Activated CD4-positive, alpha-beta T cell treated with anti-CD3 and anti-CD28 coated beads, Interleukin-2, amount 50 U/mL, for 1 hour (primary cell): ENCODE measurements around the gene MAP1S.

Source experiments
- DNase-seq: peaks from one replicate; pipeline ENCODE4 v3.0.0-alpha.2; 2020

MAP1S gene

GRCh38 chr19:17741456-17741855, 22.2 kb downstream of the MAP1S start:
- no peak for DNase-seq

GRCh38 chr19:17743874-17744580, 24.7 kb downstream of the MAP1S start:
- DNase-seq: no peak

GRCh38 chr19:17747205-17748098, 28.2 kb downstream of the MAP1S start:
- DNase-seq: peak; percentile 93

DNA sequence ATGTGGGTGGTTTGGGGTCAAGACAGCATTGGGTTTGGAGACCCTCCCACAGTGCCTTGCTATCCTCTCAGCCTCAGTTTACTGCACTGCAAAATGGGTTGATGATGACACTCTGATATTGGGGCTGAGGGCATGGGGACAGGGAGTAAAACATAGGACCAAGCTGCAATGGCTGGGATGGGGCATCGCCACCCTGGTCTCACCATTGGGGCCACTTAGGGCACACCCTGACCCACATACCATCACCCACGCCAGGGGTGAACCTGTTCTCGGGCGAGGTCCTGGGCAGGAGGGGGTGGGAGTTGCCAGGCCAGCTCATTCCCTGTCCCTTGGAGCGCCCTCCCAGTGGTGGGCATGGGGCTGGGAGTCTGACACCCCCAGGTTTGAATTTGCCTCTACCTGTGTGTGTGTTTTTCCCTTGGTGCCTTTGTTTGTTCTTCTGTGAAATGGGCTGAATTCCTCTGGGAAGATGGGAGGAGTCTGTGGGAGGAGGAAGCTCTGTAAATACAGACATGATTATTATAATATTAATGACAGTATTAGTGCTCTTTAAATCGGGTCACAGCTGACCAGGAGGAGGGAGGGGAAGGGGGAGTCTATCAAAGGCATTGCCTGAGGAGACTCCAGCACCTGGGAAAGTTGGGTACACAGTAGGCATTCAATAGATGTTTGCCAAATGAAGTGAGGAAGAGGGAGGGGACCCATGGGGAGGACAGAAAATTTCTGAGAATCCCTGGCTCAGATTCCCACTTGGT, 29.8 kb downstream of the MAP1S start:
- no peak for DNase-seq

DNA sequence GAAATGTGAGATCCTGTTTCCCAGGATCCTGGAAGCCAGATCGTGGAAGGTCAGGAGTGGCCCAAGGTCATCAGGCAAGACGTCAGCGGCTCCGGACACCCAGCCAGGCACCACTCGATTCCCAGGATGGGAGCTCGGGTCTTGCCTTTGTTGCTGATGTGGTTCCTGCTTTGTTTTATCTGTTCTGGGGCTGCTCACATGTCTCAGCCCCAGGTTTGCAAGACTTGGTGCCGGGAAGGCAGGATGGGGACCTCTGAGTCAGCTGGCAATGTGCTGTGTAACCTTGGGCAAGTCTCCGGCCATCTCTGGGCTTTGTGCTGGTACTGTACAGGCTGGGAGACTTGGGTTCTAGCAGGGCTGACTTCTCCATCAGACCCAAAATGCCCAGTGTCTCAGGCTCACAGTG, 30.6 kb downstream of the MAP1S start:
- no peak for DNase-seq

GRCh38 chr19:17751103-17751911, 32.0 kb downstream of the MAP1S start, which contains the start of gene FCHO1:
Gene FCHO1 (plus strand): TSS chr19:17751477. CDS start chr19:17755165, 3,688 bp downstream.
- peak; percentile 83 for DNase-seq

- DNase-seq: no peak
Observed at GRCh38 chr19:17751912-17752273, 32.6 kb downstream of the MAP1S start.

DNA sequence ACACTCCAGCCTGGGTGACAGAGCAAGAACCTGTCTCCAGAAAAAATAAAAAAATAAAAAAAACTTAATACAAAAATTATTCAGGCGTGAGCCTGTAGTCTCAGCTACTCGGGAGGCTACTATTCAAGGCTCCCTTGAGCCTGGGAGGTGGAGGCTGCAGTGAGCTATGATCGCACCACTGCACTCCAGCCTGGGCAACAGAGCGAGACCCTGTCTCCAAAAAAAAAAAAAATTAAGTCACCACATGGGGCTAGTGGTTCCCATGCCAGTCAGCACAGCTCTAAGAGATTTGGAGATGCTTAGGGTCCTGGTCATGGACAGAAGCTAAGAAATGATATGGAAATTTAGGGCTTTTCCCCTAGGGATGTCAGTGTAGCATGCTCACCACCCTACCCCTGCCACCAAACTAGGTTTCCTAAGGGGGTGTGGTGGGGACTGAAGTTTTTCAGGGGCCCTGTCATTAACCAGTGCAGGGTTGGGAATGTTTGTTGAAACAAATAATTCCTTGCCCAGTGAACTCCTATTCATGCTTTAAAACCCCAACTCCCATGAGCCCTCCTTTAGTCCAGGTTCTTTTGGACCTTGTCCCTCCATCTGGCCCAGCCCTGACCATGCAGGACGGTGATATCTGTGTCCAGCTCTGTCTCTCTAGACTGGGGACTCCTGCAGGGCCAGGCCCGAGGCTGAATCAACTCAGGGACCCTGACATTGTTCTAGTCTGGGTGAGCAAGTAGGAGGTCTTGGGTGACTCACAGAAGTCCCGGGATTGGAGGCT, 33.8 kb downstream of the MAP1S start:
- no peak for DNase-seq

DNA sequence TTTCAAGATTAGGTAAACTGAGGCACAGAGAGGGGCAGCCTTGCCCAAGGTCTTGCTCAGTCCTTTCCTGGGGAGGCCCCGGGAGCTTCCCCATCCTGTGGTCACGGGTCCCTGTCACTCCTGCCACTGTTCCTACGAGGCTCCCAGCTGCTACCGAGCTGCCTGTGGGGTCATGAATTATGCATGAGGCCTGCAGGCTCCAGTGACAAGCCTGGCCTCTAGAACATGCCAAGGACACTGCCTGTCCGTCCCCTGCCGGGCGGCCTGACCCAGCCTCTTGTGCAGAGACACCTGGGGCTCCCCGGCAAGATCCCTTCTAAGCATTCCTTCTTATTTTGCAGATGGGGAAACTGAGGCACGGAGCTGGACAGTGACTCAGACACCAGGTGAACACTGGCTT, 34.7 kb downstream of the MAP1S start:
- DNase-seq: no peak

DNA sequence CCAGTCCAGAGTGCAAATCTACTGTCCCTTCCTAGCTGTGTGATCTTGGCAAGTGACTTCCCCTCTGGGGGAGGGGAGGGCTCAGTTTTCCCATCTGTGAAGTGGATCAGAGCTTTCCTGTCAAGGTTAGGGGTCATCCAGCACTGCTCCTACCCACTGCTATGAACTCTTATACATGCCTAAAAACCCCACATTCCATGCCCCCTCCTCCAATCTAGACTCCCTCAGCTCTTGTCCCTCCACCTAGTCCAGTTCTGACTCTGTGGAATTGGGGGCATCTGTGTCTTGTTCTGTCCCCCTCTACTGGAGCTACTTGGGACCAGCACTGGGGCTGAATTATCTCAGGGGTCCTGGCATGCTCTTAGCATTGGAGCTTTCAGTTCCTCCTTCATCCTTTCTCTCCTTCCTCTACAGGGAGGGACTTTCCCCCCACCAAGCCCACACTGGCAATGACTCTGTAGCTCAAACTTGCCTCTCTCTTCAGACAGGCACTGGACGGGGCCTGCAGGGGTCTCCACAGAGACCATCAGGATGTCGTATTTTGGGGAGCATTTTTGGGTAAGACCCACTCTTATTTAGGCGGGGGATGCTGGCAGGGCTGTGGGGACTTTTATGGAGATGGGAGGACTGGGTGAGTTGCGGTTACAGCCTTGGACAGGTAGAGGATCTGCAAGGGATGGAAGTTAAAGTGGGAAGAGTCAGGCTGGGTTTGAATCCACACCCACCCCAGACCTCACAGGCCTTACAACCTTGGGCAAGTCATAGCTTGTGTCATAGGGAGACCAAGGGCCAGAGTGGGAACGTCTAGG, 35.6 kb downstream of the MAP1S start:
- DNase-seq: no peak

- DNase-seq: no peak
Observed at GRCh38 chr19:17755443-17755890, 36.2 kb downstream of the MAP1S start.

- peak; percentile 43 for DNase-seq
Observed at GRCh38 chr19:17755977-17756670, 36.8 kb downstream of the MAP1S start.

- no peak for DNase-seq
Observed at GRCh38 chr19:17757125-17757524, 37.8 kb downstream of the MAP1S start.

DNA sequence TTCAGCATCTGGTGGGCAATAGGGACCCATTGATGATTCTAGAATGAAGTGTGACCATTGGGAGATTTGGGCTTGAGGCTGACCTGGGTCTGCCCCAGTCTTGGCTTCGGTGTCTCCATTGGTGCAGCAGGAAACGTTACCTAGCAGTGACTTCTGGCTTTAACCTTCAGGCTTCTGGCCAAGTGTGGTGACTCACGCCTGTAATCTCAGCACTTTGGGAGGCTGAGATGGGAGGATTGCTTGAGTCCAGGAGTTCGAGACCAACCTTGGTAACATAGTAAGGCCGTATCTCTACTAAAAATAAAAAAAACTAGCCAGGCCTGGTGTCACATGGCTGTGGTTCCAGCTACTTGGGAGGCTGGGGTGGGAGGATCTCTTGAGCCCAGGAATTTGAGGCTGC, 39.2 kb downstream of the MAP1S start:
- no peak for DNase-seq

DNA sequence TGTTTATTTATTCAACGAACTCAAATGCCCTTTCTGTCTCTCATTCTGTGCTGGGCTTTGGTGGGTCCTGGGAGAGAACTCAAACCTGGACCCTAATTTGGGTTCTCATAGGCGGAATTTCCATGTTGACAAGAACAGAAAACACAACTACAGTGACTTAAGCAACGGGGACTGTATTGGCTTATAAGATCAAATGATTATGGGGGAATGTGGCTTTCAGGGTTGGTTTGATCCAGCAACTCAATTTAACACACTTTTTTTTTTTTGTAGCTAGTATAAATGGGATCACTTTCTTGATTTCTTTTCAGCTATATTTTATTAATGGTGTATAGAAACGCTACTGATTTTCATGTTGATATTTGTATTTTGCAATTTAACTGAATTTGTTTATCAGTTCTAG, 41.9 kb downstream of the MAP1S start:
- DNase-seq: no peak

GRCh38 chr19:17762505-17763229, 43.4 kb downstream of the MAP1S start:
- DNase-seq: no peak

DNA sequence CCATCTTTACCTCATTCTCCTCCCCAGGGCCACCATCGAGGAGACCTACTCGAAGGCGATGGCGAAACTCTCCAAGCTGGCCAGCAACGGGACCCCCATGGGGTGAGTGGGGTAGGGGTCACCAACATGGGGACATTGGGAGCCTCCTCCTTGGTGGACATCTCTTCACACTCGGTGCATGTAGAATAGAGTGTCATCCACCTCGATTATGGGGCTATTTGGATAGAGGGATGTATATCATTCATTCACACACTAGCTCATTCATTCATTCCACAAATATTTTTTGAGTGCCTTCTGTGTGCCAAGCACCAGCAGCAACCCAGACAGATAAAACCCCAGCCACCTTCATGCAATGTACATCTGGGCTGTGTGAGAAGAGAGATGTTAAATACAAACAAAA, 45.1 kb downstream of the MAP1S start:
- no peak for DNase-seq

- no peak for DNase-seq
Observed at GRCh38 chr19:17765069-17765618, 45.9 kb downstream of the MAP1S start.

DNA sequence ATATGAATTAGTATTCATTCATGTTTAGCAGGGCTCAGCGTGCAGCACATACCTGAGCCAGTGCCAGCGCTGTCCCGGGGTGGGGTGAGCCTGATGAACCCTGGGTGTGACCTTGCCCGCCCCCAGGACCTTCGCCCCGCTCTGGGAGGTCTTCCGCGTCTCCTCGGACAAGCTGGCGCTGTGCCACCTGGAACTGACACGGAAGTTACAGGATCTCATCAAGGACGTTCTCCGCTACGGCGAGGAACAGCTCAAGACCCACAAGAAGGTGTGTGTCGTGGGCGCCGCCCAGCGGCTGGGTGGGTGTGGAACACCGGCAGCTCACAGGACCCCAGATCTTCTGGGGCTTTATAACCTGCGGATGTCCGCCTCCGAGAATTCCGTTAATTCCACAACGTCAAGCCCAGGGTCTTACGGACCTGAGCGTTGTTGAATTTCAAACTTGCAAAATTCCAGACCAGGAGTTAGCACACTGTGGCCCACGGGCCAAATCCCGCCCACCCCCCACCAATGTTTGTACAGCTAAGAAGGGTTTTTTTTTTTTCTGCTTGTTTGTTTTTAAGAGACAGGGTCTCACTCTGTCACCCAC, 47.4 kb downstream of the MAP1S start:
- peak; percentile 30 for DNase-seq
